ENCODE data around the gene NOVA2.

GRCh38 chr19:45952686-45953505 lies 20.8 kb downstream of the NOVA2 start:
- TF ChIP-seq PBX3 (IDR thresholded peaks at IDR 0.05) (no peak), EZH2phosphoT487 (IDR thresholded peaks at IDR 0.05; ENCODE audit: borderline replicate concordance, low read depth) (no peak), RCOR1 (IDR thresholded peaks at IDR 0.05; ENCODE audit: low read length) (no peak), REST (IDR thresholded peaks at IDR 0.05; ENCODE audit: low read depth, low read length) (peak; percentile 95), USF2 (IDR thresholded peaks at IDR 0.05; ENCODE audit: borderline replicate concordance, low read depth, low read length) (no peak), POLR2AphosphoS5 (IDR thresholded peaks at IDR 0.05; ENCODE audit: low read depth, low read length) (no peak), CTCF (IDR thresholded peaks at IDR 0.05) (no peak)
